ENCODE data around the gene KRTAP1-3. TPM values are rescaled to one million over a fixed set of nuclear protein-coding genes. Genes with fewer than 3 reads are reported as not detected.

Gene KRTAP1-3
- total and polyA plus RNA-seq, 2 donors (not counting 1 experiment from before 2014, with no cell fraction given), result not detected

GRCh38 chr17:41076788-41077187 is 42.1 kb upstream of the KRTAP1-3 start:
- Histone ChIP-seq H3K79me2 (ENCODE audit: control insufficient read depth, insufficient read depth, low read length) (no peaks in the 10 kb centered on the region), H3K27me3 (ENCODE audit: control insufficient read depth, insufficient read depth, low read length) (no peaks in the 10 kb centered on the region), H4K20me1 (ENCODE audit: control insufficient read depth, extremely low read depth, insufficient read depth, low read length) (no peaks in the 10 kb centered on the region), H3K36me3 (ENCODE audit: control insufficient read depth, insufficient read depth, low read length) (no peaks in the 10 kb centered on the region), H3K4me3 (replicated peaks in 1 of 4; ENCODE audit: control extremely low read depth in 1 of 4, insufficient read depth in 1 of 4, low read depth in 3 of 4, low read length in 4 of 4) (no peak overlapping the region), H3K27ac (ENCODE audit: insufficient read depth, low read length) (no peak overlapping the region), H3K4me2 (ENCODE audit: extremely low read depth, insufficient read depth, low read length) (no peak overlapping the region), H3K9ac (ENCODE audit: insufficient read depth, low read length) (no peak overlapping the region), H2AFZ (ENCODE audit: low read length) (no peak overlapping the region), H3K4me1 (ENCODE audit: control insufficient read depth, extremely low read depth, insufficient read depth, low read length) (no peaks in the 10 kb centered on the region), H3K9me3 (ENCODE audit: control insufficient read depth, insufficient read depth, low read depth, low read length) (no peaks in the 10 kb centered on the region)
- DNase-seq (ENCODE audit: low read depth in 2 of 2), result no peak
- TF ChIP-seq CTCF (conservative IDR thresholded peaks at IDR 0.05 in 1 of 2, IDR thresholded peaks at IDR 0.05 in 1 of 2; ENCODE audit: low read depth in 1 of 2, low read length in 2 of 2) (no peak), EZH2 (IDR thresholded peaks at IDR 0.05; ENCODE audit: low read length, missing control alignments) (no peak)

DNA sequence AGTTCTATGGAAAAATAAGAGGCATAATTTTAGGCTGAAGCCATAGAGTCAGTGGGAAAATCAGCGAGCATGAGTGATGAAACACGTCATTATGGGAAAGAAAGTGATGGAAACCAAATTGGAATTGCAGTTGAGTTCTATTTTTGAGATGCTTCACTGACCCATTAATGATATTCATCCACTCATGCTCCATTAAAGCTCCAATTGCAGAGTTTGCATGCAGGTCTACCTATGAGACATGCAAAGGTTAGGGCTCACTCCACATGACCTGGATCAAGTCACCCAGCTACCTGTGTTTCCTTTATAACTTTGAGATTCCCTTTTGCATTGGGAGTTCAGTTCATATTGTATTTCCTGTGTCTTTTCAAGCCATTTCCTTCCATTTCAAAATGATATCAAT is 39.0 kb upstream of the KRTAP1-3 start:
- Histone ChIP-seq H3K27me3 (ENCODE audit: control insufficient read depth, insufficient read depth, low read length) (no peaks in the 10 kb centered on the region), H3K4me1 (ENCODE audit: control insufficient read depth, extremely low read depth, insufficient read depth, low read length) (no peaks in the 10 kb centered on the region), H3K9ac (ENCODE audit: insufficient read depth, low read length) (no peak overlapping the region), H3K27ac (ENCODE audit: insufficient read depth, low read length) (no peak overlapping the region), H3K9me3 (ENCODE audit: control insufficient read depth, insufficient read depth, low read depth, low read length) (no peaks in the 10 kb centered on the region), H4K20me1 (ENCODE audit: control insufficient read depth, extremely low read depth, insufficient read depth, low read length) (no peaks in the 10 kb centered on the region), H3K4me3 (replicated peaks in 1 of 4; ENCODE audit: control extremely low read depth in 1 of 4, insufficient read depth in 1 of 4, low read depth in 3 of 4, low read length in 4 of 4) (no peak overlapping the region), H3K79me2 (ENCODE audit: control insufficient read depth, insufficient read depth, low read length) (no peaks in the 10 kb centered on the region), H3K4me2 (ENCODE audit: extremely low read depth, insufficient read depth, low read length) (no peak overlapping the region), H2AFZ (ENCODE audit: low read length) (no peak overlapping the region), H3K36me3 (ENCODE audit: control insufficient read depth, insufficient read depth, low read length) (no peaks in the 10 kb centered on the region)
- DNase-seq (ENCODE audit: low read depth in 2 of 2), result no peak
- TF ChIP-seq CTCF (conservative IDR thresholded peaks at IDR 0.05 in 1 of 2, IDR thresholded peaks at IDR 0.05 in 1 of 2; ENCODE audit: low read depth in 1 of 2, low read length in 2 of 2) (no peak), EZH2 (IDR thresholded peaks at IDR 0.05; ENCODE audit: low read length, missing control alignments) (no peak)

DNA sequence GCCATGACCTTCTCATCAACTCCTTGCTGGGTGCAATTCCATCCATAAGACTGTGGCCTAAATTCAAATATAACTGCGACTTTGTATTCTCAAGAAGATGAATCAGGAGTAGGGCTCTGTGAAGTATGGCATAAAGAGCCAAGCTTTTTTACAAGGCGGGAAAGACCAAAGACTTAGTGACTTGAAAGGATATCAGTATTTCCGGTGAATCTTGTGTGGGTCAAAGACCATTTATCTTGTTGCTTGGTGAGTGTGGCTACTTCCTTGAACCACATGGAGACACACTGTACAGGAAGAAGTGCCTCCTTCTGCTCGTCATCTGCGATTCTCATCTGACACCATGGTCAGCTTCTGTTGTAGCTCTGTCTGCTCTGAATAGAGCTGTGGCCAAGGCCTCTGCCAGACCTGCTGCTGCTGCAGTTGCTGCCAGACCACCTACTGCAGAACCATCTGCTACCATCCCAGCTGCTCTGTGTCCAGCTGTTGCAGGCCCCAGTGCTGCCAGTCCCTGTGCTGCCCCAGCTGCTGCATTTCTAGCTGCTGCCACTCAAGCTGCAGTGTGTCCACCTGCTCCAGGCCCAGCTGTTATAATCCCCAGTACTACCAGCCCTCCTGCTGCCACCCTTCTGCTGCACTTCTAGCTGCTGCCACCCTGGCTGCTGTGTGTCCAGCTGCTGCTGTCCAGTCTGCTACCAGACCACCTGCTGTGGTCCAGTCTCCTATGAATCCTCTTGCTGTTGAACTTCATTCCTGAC is 37.1 kb upstream of the KRTAP1-3 start:
- no peak overlapping the region for H3K27ac ChIP-seq (ENCODE audit: insufficient read depth, low read length)
- no peak overlapping the region for H3K4me3 ChIP-seq (replicated peaks in 1 of 4; ENCODE audit: control extremely low read depth in 1 of 4, insufficient read depth in 1 of 4, low read depth in 3 of 4, low read length in 4 of 4)
- no peaks in the 10 kb centered on the region for H3K36me3 ChIP-seq (ENCODE audit: control insufficient read depth, insufficient read depth, low read length)
- no peaks in the 10 kb centered on the region for H3K27me3 ChIP-seq (ENCODE audit: control insufficient read depth, insufficient read depth, low read length)
- H3K9ac ChIP-seq (ENCODE audit: insufficient read depth, low read length), result no peak overlapping the region
- no peaks in the 10 kb centered on the region for H3K79me2 ChIP-seq (ENCODE audit: control insufficient read depth, insufficient read depth, low read length)
- DNase-seq (ENCODE audit: low read depth in 2 of 2), result no peak
- no peak for TF ChIP-seq EZH2 (IDR thresholded peaks at IDR 0.05; ENCODE audit: low read length, missing control alignments)
- no peak for TF ChIP-seq CTCF (conservative IDR thresholded peaks at IDR 0.05 in 1 of 2, IDR thresholded peaks at IDR 0.05 in 1 of 2; ENCODE audit: low read depth in 1 of 2, low read length in 2 of 2)
- peaks cover 5% of the 10 kb centered on the region for H3K4me1 ChIP-seq (ENCODE audit: control insufficient read depth, extremely low read depth, insufficient read depth, low read length)
- H3K4me2 ChIP-seq (ENCODE audit: extremely low read depth, insufficient read depth, low read length), result no peak overlapping the region
- no peak overlapping the region for H2AFZ ChIP-seq (ENCODE audit: low read length)
- no peaks in the 10 kb centered on the region for H3K9me3 ChIP-seq (ENCODE audit: control insufficient read depth, insufficient read depth, low read depth, low read length)
- no peaks in the 10 kb centered on the region for H4K20me1 ChIP-seq (ENCODE audit: control insufficient read depth, extremely low read depth, insufficient read depth, low read length)

Measured in fibroblast of lung (primary cell).